ENCODE measurements around the gene RTL10. TPM values are rescaled to one million over a fixed set of nuclear protein-coding genes. Genes with fewer than 3 reads are reported as not detected.

RTL10 gene
- total RNA-seq, 4 donors from 2014 or later, result 3.5 to 12.8 (median 5.0) TPM

- no peak for TF ChIP-seq POLR2A (IDR thresholded peaks at IDR 0.05)
- TF ChIP-seq CTCF (IDR thresholded peaks at IDR 0.05 in 4 of 5, conservative IDR thresholded peaks at IDR 0.05 in 1 of 5), result no peak
- H3K27ac ChIP-seq, result peak overlapping the region; percentile 91 to 98 (median 96)
- peaks cover 24 to 34% of the 10 kb centered on the region in 2 donors for H3K4me1 ChIP-seq
- in situ Hi-C loops (cut with MboI; ENCODE audit: low sequenced_read_pairs in 4 of 4), result no loop called here
- no peaks in the 10 kb centered on the region for H3K9me3 ChIP-seq
- ATAC-seq (peak; percentile 14 to 18), DNase-seq (no peak)
- H3K4me3 ChIP-seq, result peak overlapping the region; percentile 85 to 98 (median 94)
- no peaks in the 10 kb centered on the region for H3K27me3 ChIP-seq
- H3K36me3 ChIP-seq, result peaks cover 0 to 20% of the 10 kb centered on the region in 2 donors
- intact Hi-C loops (cut with DNase I; ENCODE audit: low total_unique reads), result loop anchor here (1.0 to 5.0 kb wide), 4 partner anchors 57 to 122 kb away; no protein-coding TSS in a partner anchor
Measured at GRCh38 chr22:19853879-19854777, 546 bp downstream of the RTL10 start.

GRCh38 chr22:19853058-19853878 lies 1.4 kb downstream of the RTL10 start:
- Histone ChIP-seq H3K27ac (peak overlapping the region; percentile 91 to 98 (median 96)), H3K9me3 (no peaks in the 10 kb centered on the region), H3K4me3 (peak overlapping the region; percentile 85 to 98 (median 94)), H3K36me3 (peaks cover 0 to 20% of the 10 kb centered on the region in 2 donors), H3K4me1 (peaks cover 32 to 41% of the 10 kb centered on the region in 2 donors), H3K27me3 (no peaks in the 10 kb centered on the region)
- in situ Hi-C loops (cut with MboI; ENCODE audit: low sequenced_read_pairs in 4 of 4), result no loop called here
- DNase-seq, result no peak
- TF ChIP-seq POLR2A (IDR thresholded peaks at IDR 0.05) (no peak), CTCF (IDR thresholded peaks at IDR 0.05 in 4 of 5, conservative IDR thresholded peaks at IDR 0.05 in 1 of 5) (no peak)
- ATAC-seq, result no peak
- intact Hi-C loops (cut with DNase I; ENCODE audit: low total_unique reads), result loop anchor here (5.0 kb wide), 2 partner anchors 106 to 121 kb away; no protein-coding TSS in a partner anchor

GRCh38 chr22:19852177-19852781 lies 2.4 kb downstream of the RTL10 start:
- no peaks in the 10 kb centered on the region for H3K9me3 ChIP-seq
- intact Hi-C loops (cut with DNase I; ENCODE audit: low total_unique reads), result loop anchor here (5.0 kb wide), 2 partner anchors 105 to 120 kb away; no protein-coding TSS in a partner anchor
- DNase-seq (no peak), ATAC-seq (no peak)
- H3K4me1 ChIP-seq, result peaks cover 32 to 41% of the 10 kb centered on the region in 2 donors
- peaks cover 0 to 20% of the 10 kb centered on the region in 2 donors for H3K36me3 ChIP-seq
- in situ Hi-C loops (cut with MboI; ENCODE audit: low sequenced_read_pairs in 4 of 4), result no loop called here
- no peak for TF ChIP-seq CTCF (IDR thresholded peaks at IDR 0.05 in 4 of 5, conservative IDR thresholded peaks at IDR 0.05 in 1 of 5)
- no peak for TF ChIP-seq POLR2A (IDR thresholded peaks at IDR 0.05)
- H3K27me3 ChIP-seq, result no peaks in the 10 kb centered on the region
- H3K27ac ChIP-seq, result no peak overlapping the region
- no peak overlapping the region for H3K4me3 ChIP-seq

All from gastrocnemius medialis (tissue), 4 donors.